K562 (cell line): ENCODE results near the gene USP7.

Experiments
- CHD2 ChIP-seq: IDR thresholded peaks from 2 replicates; pipeline ENCODE4 v1.6.1; 2011; ENCODE audit warnings: low read depth, low read length
- CTCF ChIP-seq, 3 experiments: IDR thresholded peaks in 2 of 3; conservative IDR thresholded peaks in 1 of 3; 2 replicates each; pipeline ENCODE4 v1.5.1; 2011 to 2012; ENCODE audit warnings: low read length in 3 of 3, mild to moderate bottlenecking in 3 of 3, control low read depth in 2 of 3, improper control_type of control experiment in 1 of 3, inconsistent platforms in 1 of 3, low read depth in 1 of 3, mixed read lengths in 1 of 3, moderate library complexity in 1 of 3; ENCODE audit not compliant: insufficient read depth in 2 of 3
- GATAD2B ChIP-seq: fragments of 450-650 bp; IDR thresholded peaks from 2 replicates; pipeline ENCODE4 v1.6.1; 2017; ENCODE audit warnings: mild to moderate bottlenecking, borderline replicate concordance
- NCOA1 ChIP-seq: fragments of 450-650 bp; IDR thresholded peaks from 2 replicates; pipeline ENCODE4 v1.6.1; 2016; ENCODE audit warnings: low read depth
- YY1 ChIP-seq, 3 experiments: IDR thresholded peaks; 2 replicates each; pipeline ENCODE4 v1.6.1; 2011; ENCODE audit warnings: low read length in 2 of 3, mild to moderate bottlenecking in 2 of 3, moderate library complexity in 2 of 3, borderline replicate concordance in 1 of 3, control low read depth in 1 of 3, low read depth in 1 of 3; ENCODE audit not compliant: insufficient read depth in 3 of 3, insufficient replicate concordance in 2 of 3, control insufficient read depth in 1 of 3, insufficient read length in 1 of 3; ENCODE audit errors: extremely low read depth in 1 of 3
- ZFP1 ChIP-seq: fragments of 450-650 bp; formaldehyde crosslinking; IDR thresholded peaks from 2 replicates; pipeline ENCODE4 v1.4.0; 2020; ENCODE audit warnings: mild to moderate bottlenecking, mixed read lengths
- ZKSCAN8 ChIP-seq: fragments of 200-800 bp; sonication (Bioruptor generic); IDR thresholded peaks from 2 replicates; pipeline ENCODE4 v1.6.1; 2016; ENCODE audit warnings: missing genetic modification characterization, missing compliant biosample characterization

DNA sequence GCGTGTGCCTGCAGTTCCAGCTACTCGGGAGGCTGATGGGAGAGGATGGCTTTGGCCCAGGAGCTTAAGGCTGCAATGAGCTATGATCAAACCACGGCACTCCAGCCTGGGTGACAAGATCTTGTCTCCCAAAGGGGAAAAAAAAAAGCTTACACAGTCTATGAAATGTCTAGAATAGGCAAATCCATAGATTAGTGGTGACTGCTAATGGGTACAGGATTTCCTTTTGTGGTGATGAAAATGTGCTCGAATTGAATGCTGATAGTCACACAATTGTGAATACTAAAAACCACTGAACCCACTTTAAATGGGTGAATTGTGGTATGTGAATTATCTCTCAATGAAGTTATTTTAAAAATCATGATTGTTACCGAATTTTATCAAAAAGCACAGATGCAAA lies 14.9 kb downstream of the USP7 start:
- TF ChIP-seq CHD2 (no peak), YY1 (IDR thresholded peaks at IDR 0.05; ENCODE audit: borderline replicate concordance in 1 of 3, control insufficient read depth in 1 of 3, extremely low read depth in 1 of 3, insufficient read depth in 3 of 3, insufficient read length in 1 of 3, insufficient replicate concordance in 2 of 3, low read depth in 1 of 3, low read length in 2 of 3) (no peak), CTCF (IDR thresholded peaks at IDR 0.05 in 2 of 3, conservative IDR thresholded peaks at IDR 0.05 in 1 of 3; ENCODE audit: insufficient read depth in 2 of 3, low read depth in 1 of 3, low read length in 3 of 3) (no peak), ZFP1 (no peak), ZKSCAN8 (no peak), NCOA1 (no peak), GATAD2B (no peak)
